SK-N-SH (cell line): Measurements from ENCODE around the gene TRIM16.
"Not testable (repeated sequence)": the region's sequence is repeated elsewhere in the genome, so short reads cannot be mapped to it uniquely, and the experiment has no call there.

Experiments
- CTCF ChIP-seq: fragments of 200-600 bp; sonication (generic); IDR thresholded peaks from 2 replicates; pipeline ENCODE4 v1.6.1; 2017; ENCODE audit warnings: antibody characterized with exemption, mild to moderate bottlenecking, moderate library complexity
- JUND ChIP-seq: IDR thresholded peaks from 2 replicates; pipeline ENCODE4 v1.4.0; 2012
- NFIC ChIP-seq: IDR thresholded peaks from 2 replicates; pipeline ENCODE4 v1.4.0; 2012; ENCODE audit warnings: borderline replicate concordance
- RCOR1 ChIP-seq: fragments of 150-350 bp; IDR thresholded peaks from 2 replicates; pipeline ENCODE4 v1.6.1; 2017; ENCODE audit warnings: antibody characterized with exemption, low read length
- RFX5 ChIP-seq: IDR thresholded peaks from 2 replicates; pipeline ENCODE4 v1.6.1; 2012; ENCODE audit warnings: mild to moderate bottlenecking, improper control_type of control experiment, low read length
- USF2 ChIP-seq: fragments of 150-350 bp; IDR thresholded peaks from 2 replicates; pipeline ENCODE4 v1.6.1; 2017; ENCODE audit warnings: antibody characterized with exemption, low read length, low read depth, borderline replicate concordance
- TF ChIP-seq, protein P1 (sequence below): IDR thresholded peaks from 2 replicates; pipeline ENCODE4 v1.4.0; 2012; ENCODE audit warnings: low read depth, borderline replicate concordance

DNA sequence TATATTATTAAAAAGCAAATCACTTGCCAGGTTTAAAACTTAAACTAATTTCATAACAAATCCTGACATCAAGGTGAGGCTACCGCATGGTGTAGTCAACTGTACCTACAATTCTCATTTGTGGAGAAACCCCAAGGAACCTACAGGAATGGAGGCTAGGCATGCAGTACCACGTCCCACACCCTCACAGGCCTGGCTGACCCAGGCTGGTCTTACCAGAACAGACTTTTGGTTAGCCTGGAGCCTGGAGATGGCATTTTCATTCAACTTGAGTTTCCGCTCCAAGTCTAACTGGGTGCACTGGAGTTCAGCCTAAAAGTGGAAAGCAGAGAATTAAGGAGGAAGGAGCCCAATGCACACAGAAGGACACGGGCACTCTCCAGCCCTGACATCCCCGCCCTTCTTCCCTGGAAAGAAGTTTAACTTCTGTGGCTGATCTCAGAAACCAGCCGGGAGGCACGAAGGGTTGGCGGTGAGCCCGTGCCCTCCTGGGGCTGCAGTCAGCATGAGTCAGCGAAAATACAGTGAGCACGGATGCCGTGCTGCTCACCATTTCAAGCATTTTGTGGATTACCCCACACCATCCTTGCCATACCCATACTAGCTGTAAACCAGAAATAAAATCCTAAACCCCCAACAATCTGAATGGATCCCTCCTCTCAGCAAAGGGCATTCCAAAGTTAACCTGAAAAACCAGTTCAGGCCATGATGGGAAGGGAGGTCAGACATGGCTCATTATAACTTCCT is 41.4 kb downstream of the TRIM16 start:
- TF ChIP-seq JUND, USF2, NFIC, CTCF, RCOR1, RFX5: not testable (repeated sequence)
- TF ChIP-seq, protein P1, sequence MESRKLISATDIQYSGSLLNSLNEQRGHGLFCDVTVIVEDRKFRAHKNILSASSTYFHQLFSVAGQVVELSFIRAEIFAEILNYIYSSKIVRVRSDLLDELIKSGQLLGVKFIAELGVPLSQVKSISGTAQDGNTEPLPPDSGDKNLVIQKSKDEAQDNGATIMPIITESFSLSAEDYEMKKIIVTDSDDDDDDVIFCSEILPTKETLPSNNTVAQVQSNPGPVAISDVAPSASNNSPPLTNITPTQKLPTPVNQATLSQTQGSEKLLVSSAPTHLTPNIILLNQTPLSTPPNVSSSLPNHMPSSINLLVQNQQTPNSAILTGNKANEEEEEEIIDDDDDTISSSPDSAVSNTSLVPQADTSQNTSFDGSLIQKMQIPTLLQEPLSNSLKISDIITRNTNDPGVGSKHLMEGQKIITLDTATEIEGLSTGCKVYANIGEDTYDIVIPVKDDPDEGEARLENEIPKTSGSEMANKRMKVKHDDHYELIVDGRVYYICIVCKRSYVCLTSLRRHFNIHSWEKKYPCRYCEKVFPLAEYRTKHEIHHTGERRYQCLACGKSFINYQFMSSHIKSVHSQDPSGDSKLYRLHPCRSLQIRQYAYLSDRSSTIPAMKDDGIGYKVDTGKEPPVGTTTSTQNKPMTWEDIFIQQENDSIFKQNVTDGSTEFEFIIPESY: not testable (repeated sequence)
